Suppressor macrophage treated with lipopolysaccharide for 1 hour (primary cell): ENCODE measurements around the gene RELCH.

Experiments
- DNase-seq, 3 donors: peaks; one replicate each; pipeline ENCODE4 v3.0.0-alpha.2; 2020 to 2022

Gene RELCH

DNA sequence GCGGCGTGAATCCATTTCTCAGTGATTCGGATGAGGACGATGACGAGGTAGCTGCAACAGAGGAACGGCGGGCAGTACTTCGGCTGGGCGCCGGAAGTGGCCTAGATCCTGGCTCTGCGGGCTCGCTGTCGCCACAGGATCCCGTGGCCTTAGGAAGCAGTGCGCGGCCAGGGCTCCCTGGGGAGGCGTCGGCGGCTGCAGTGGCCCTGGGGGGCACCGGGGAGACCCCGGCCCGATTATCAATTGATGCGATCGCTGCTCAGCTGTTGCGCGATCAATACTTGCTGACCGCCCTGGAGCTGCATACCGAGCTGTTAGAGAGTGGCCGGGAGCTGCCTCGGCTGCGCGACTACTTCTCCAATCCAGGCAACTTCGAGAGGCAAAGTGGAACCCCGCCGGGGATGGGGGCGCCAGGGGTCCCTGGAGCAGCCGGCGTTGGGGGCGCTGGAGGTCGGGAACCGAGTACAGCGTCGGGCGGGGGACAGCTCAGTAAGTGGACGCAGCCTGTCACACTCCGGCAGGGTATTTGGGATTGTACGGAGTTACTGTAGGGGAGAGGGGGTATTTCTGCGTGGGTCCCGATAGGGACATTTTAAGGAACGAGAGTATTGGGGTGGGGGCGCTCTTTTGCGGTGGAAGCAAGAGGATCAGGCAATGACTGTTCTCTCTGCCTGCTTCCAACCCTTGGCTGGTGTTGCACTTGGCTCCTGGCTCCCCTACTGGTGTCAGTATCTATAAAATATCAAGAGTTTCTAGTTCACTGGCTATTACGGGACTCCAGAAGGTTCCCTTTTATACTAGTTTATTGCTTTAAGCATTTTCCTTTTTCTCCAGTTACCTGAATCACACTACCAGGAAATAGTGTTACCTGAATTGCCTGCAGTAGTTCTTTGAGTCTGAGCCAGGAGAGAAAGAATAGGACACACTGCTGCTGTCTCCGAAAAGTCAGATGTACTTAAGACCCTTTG, 772 bp downstream of the RELCH start:
- peak; percentile 24 to 46 (median 38) for DNase-seq

DNA sequence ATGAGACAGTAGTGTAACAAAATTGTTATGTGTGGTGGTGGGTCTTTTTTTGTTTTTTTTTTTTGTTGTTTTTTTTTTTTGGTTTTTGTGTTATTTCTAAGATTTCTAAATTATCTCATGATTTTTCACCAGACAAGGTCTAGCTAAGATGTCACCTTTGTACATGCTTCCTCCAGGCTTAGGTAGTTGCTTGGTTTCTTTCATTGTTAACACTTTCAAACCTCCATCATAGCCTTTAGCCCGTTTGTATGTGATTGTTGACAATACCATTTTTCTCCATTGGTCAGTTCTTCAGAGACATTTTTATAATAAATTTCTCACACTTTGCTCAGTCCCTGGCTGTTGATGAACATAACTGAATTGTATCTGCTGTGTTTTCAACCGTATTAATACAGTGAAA, 2.2 kb downstream of the RELCH start:
- DNase-seq = no peak

DNA sequence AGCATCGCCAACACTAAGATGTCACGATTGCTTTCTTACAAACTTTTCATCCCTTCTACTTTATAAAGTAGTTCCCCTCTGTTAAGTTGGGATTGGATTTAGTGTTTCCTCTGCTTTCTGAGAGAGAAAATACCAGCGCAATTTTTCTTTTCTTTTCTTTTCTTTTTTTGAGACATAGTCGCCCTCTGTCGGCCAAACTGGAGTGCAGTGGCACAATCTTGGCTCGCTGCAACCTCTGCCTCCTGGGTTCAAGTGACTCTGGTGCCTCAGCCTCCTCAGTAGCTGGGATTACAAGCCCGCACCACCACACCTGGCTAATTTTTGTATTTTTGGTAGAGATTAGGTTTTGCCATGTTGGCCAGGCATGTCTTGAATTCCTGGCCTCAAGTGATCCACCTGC, 9.0 kb downstream of the RELCH start:
- no peak for DNase-seq

DNA sequence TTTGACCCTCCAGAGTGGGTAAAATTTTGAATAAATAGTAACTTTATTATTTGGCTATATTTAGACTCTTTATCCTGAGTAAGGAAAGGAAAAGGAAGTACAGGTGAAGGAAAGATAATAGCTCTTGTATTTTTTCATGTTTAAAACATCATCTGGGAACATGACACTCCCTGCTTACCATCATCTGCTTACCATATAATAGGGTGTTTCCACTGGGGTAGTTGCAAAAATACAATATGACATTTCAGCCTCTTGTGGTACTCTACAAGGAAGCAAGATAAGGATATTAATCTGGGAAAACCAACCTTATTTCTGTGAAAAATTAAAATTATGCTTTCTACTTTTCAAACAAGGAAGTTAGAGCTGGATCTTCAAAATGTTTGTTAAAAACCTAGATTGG, 9.9 kb downstream of the RELCH start:
- DNase-seq = no peak

DNA sequence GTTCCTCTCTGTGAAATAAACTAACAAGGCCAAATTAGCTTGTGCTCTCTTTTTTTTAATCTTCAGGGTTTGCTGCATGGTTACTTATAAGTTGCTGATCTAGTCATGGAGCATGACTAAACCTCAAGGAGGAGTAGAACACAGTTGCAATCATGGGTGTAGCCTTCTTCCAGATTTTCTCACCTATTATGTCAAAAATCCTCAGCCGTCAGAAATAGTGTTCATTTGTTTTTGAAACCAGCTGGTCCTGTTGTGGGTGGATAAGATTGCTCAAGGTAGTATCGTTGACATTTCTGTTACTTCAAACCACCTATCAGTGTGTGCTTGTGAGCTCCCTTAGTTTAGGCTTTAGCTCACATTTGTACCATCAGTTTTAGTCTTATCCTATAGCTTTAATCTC, 11.2 kb downstream of the RELCH start:
- DNase-seq = peak in 2 of 3 donors; percentile 6 to 7

DNA sequence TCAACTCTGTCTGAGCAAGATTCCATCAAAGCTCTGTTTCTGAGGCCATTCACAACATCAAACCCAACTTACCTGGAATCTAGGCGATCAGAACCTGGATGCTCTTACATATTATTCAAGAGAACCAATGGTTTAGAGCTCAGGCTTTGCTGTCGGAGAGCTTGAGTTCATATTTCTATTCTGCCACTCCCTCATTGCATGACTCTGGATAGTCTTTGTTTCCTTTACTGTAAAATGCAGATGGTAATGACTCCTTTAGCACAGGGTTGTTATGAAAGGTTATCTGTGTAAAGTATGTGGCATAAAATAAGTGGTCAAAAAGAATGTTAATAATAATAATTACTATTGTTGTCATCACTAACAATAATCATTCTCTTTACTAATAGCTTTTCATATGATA, 12.6 kb downstream of the RELCH start:
- no peak for DNase-seq

DNA sequence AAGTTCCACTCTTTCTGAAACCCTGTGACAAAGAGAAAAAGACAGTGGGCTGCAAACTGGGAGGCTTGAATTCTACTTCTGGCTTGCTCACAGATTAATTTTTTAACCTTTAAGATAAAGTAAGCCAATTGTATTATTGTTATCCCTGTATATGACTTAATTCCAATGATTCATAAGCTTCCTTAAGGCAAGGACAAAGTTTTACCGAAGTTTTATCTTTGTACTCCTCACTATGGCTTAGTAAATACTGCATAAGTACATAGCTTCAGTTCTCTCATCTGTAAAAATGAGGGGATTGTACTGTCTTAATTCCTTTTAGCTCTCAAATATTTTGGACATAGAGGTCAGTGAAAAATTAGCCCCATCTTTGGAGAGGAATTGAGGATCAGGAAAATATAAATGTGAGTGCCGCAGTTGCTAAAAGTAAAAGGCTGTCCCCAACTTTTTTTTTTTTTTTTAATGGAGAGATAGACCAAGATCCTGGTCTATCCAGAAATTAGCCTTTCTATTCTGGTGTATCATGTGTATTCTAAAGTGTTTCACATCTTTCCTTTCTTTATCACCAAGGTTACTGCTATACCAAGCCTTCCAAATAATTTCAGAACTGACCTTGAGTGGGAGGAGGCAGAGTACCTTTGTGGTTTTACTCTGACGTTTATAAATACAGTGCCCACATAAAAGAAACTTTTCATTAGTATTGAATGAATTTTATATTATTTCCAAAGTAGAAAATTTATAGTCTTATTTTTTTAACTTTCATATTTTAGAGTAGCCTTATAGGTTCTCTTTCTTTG, 13.3 kb downstream of the RELCH start:
- no peak for DNase-seq

DNA sequence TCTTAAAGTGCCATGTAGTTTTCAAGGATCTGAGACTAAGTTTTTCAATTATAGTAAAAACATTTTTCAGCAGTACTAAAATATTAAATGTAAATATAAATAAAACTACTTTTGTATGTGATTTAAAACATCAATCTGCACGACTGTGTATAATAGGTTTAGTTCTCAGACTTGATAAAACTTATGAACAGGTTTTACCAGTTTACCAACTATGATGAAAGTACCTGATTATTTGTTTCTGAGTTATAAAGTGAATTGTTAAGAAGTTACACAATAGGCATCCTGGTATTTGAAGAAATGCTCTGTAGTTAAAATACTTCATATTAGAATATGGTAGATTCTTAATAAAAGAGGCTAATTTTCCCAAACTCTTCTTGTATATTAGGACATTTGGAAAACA, 14.8 kb downstream of the RELCH start:
- DNase-seq = no peak

DNA sequence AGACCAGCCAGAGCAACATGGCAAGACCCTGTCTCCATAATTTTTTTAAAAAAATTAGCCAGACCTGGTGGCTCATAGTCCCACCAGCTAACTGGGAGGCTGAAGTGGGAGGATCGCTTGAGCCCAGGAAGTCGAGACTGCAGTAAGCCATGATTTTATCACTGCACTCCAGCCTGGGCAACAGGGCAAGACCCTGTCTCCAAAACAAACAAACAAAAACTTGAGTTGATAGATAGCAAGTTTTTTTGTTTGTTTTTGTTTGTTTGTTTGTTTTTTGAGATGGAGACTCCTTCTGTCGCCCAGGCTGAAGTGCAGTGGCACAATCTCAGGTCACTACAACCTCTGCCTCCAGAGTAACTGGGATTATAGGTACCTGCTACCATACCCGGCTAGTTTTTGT, 18.8 kb downstream of the RELCH start:
- no peak for DNase-seq

DNA sequence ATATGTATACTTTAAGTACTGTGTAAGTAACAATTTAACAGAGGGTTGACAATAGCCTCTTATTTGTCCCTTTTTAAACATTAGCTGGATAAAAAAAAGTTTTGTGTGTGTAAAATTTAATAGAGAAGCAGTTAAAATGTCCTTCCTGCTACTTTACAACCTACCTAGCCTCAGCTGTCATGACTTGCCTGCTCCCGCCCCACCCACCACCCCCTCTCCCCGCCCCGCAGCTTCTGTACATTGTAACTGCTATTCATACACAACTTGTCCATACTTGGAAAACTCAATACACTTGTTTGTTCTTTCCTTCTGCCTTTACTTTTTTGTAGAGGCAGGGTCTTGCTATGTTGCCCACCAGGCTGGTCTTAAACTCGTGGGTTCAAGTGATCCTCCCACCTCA, 19.5 kb downstream of the RELCH start:
- DNase-seq = no peak

DNA sequence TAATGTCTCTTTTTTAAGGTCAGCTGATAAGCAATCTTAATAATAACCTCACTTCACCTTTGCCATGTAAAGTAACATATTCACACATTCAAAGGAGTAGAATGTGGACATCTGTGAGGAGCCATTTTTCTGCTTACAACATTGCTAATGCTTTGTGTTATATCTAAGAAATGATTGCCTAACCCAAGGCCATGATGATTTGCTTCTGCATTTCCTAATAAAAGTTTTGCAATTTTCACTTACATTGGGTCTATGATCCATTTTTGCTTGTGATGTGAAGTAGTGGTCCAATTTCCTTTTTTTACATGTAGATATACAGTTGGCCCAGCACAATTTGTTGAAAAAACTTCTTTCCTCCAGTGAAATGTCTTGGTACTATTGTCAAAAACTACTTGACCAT, 22.0 kb downstream of the RELCH start:
- DNase-seq = peak; percentile 46 to 81 (median 76)

DNA sequence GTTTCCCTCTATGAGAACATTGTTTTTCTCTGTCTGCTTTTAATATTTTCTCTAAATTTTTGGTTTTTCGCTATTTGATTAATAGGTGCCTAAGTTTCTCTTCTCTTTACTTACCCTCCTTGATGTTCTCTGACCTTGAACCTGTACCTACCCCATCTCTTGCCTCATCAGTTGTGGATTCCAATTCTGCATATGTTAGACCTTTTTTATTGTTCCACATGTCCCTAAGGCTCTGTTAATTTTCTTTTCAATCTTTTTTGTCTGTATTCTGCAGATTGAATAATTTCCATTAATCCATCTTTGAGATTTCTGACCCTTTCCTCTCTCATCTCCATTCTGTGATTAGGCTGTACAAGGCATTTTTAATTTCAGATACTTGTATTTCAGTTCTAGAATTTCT, 23.1 kb downstream of the RELCH start:
- DNase-seq = no peak

DNA sequence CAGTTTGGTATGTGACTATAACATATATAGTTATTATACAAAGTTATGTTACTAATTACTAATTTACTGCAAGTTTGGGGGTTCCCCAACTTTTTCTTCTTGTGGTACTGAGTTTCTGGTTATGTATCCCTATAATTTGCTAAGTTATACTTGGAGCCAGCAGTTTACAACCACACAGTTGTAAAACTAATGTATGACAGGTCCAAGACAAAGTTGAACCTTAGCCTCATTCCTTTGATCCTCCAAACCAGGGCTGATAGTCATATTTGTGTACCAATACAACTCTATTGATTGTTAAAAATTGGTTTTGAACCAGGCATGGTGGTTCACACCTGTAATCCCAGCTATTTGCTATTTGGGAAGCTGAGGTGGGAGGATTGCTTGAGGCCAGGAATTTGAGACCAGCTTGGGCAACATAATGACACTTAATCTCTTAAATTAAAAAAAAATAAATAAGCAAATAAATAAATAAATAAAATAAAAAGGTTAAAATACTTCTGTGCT, 24.3 kb downstream of the RELCH start:
- no peak for DNase-seq

DNA sequence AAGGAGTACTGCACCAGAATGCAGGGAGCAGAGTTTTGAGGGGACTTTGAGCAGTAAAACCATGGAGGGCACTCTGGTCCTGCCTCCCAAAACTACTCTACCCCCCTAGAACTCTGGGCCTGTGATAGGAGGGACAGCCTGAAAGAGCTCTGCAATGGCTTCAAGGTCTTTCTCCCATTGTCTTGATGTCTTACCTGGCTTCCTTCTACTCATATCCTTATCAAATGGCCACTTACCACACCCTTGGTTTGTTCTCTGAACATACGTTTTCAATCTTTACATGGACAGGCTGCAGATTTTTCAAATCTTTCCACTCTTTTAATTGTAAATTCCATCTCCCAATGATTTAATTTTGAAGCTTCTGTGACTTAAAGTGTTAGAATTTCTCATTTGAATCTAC, 27.7 kb downstream of the RELCH start:
- DNase-seq = no peak

DNA sequence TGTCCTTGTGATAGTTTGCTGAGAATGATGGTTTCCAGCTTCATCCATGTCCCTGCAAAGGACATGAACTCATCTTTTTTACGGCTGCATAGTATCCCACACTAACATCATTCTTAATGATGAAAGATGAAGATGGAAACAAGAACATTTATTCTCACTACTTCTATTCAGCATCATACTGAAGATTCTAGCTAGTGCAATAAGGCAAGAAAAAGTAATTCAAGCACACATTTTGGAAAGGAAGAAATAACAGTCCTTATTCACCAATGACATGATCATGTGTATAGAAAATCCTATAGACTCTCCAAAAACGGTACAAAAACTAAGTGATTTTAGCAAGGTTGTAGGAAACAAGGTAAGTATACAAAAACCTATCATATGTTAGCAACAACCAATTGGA, 37.2 kb downstream of the RELCH start:
- no peak for DNase-seq

DNA sequence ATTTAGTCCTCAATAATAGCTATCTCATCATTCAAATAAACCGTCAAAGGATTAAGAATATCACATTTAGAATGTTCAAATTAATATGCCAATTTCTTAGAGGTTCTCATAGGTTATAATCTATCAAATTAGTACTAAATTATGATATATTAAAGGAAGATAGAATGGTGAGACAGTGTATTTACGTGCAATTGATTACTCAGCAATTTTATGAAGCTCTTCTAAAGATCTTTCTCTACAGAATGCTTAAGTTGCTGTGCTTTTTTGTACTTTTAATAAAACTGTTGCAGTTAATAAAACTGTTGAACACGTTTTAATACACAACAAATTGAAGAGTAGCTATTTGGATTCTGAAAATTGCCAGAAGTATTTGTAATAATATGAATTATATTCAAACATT, 39.0 kb downstream of the RELCH start:
- DNase-seq = no peak

DNA sequence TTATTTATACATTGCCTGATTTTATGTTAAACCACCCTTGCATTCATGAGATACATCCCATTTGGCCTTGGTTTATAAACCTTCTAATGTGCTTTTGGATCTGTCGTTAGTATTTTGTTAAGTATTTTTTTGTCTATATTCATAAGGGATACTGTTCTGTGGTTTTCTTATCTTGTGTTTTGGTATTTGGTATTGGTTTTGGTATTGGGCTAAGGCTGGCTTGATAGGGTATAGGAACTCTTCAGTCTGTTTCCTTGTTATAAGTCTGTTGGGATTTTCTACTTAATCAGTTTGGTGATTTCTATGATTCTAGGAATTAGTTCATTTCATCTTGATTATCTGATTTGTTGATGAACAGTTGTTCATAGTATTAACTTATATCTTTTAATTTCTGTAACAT, 49.2 kb downstream of the RELCH start:
- DNase-seq = no peak

DNA sequence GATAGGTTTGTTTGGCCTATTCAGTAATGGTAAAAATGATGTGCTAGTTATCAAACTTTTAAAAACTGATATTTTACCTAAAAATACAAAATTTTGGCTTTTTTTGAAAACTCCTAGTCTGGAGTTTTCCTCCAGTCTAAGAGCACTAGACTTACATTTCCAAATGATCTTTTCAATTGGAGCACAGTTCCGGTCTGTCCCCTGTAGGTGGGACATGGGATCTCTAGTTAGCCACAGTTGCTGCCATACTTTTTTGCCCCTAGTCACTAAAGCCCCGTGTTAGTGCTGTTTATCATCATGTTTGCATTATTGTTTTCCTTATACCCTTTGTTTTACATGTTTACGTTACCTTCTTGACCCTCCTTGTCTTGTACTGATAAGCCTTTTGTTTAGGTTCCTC, 52.4 kb downstream of the RELCH start:
- no peak for DNase-seq

DNA sequence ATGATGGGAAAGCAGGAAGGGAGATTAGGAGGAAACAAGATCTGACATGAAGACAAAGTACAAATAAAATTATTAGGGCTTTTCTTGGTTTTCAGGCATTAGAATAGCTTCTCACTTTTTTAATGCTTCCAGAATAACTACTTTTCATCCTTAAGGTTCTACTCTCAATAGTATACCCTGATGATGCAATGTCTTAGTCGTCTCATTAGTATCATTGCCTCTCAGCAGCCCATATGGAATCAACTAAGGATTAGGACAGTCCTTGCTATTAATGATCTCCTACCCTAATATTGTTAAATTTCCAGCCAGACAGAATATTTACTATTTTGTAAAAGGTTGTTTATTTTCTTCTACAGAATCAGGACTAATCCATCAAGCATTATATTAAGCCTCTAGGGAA, 55.9 kb downstream of the RELCH start:
- no peak for DNase-seq

DNA sequence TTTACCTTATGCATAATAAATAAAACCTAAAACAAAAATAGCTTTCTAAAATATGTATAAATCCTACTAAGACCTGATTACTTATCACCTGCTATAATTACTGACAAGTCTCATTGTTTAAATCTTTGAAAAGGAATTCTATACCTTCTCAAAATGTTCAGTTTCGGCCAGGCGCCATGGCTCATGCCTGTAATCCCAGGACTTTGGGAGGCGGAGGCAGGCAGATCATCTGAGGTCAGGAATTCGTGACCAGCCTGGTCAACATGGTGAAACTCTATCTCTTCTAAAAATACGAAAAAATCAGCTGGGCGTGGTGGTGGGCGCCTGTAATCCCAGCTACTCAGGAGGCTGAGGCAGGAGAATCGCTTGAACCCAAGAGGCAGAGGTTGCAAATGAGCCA, 58.1 kb downstream of the RELCH start:
- DNase-seq = no peak

DNA sequence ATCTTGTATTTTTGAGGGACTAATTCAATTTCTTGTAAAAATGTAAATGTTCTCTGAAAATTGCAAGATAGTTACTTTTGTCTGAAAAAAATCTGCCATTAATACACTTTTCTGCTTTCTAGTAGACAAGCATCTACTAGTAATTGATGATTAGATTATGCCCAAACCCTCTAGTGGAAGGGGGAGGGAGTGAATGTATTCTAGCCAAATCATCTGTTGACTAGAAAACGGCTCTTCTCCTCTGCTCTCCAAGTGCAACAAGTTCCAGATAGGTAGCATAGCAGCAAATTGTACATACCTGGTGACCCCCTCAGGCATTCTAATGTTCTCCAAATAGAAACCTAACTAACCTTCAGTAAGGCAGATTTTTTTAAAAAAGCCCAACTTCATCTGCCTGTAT, 58.6 kb downstream of the RELCH start:
- DNase-seq = no peak

DNA sequence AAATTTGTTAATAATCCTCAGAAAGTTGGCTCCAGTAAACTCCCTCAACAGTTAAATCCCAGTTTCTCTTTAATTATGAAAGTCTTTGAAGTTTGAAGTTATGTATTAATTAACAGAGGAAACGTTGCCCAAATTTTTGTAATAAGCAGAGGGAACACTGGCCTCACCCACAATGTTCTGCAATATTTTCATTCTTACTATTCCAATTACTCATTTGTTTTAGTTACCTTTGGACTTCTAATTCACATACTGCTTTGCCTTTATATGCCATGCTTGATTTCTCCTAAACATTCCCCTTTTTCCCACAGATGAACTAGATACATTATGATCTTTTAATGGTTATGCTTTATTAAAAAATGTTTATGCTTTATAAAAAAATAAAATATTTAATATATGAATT, 61.3 kb downstream of the RELCH start:
- DNase-seq = no peak

DNA sequence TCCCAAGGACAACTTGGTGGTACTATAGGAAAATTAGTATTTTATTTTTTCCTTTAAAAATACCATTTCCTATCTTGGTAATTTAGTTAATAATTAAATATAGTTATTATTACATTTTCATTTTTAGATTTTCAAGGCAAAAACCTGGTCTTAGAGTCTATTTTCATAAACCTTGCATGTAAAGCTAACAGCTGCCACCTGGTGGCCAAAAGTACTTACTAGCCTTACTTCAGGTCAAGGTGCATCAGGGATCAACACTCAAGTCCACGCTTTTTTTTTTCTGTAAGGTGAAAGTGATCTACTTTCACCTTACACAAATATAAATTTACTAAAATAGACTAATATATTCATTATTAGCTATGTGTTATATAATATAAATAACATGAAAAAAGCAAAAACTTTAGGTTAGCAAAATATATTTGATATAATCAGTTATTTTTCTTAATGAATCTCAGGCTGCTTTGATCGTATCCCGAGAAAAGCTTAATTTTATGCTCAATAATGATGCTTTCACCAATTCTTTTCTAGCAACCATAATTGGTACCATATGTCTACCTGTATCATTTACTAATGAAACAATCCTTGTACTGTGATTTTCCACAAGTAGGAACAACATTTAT, 62.5 kb downstream of the RELCH start:
- peak; percentile 81 to 87 (median 84) for DNase-seq

DNA sequence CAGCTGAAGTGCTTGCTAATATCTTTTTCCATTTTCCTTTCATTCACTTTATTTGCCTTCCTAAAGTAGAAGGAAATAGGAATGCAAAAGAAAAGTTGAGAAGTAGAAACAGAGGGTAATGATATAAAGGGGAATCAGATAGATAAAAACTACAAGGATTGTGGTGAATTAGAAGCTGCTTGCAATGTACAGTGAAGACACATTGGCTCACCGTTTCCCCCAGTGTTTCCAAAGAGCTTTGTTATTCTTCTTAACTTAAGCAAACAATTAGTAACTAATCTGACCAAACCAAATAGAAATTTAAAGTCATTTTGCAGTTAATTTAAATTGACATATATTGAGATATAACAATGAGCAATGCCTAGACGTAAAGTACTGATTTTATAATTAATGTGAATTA, 63.4 kb downstream of the RELCH start:
- DNase-seq = no peak
